ENCODE measurements around the gene PIWIL4.

GRCh38 chr11:94557421-94557820, 9.7 kb upstream of the PIWIL4 start:
- TF ChIP-seq CTCF (conservative IDR thresholded peaks at IDR 0.05; ENCODE audit: low read depth, low read length) (no peak), EZH2 (IDR thresholded peaks at IDR 0.05; ENCODE audit: low read length, unreplicated experiment) (no peak), EZH2phosphoT487 (IDR thresholded peaks at IDR 0.05; ENCODE audit: borderline replicate concordance, low read length) (no peak)
